NCI-H526 treated with DMSO at 0.1 percent for 48 hours (cell line): Measurements from ENCODE around the gene TPST2.
A peak's percentile ranks its signal among the peaks of the same experiment; 100 is the strongest.
"Not testable (repeated sequence)": the region's sequence is repeated elsewhere in the genome, so short reads cannot be mapped to it uniquely, and the experiment has no call there.

Experiments
- DNase-seq: peaks from one replicate; lab custom pipeline; 2025; lab: John Stamatoyannopoulos, UW

TPST2 gene

DNA sequence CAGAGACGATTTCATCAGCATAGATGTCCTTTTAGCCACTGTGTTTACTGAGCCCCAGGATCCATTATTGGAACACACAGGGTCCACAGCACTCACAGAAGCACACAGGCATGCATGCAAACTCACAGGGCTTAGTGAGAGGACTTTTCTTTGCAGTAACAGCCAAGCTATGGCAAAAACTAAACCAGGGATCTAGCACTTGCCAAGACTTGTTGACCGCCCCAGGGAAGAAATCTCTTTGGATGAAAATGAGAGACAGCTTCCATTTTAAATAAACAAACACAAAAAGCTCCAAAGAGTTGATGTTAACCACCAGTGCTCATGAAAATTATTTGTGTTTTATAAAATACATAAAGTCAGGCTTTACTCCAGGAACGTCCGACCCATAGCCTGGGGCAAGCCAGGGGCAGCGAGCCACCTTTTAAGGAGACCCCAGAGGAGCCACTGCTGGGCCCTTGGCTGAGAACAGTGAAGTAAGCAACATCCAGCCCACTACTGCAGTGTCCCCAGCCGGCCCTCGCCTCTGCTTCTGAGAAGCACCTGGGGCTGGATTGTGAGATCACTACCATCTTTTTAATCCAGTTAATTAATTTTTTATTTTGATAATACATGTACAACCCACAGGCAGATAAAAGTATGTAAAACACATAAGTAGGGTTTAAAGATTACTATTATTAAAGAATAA is 55.6 kb downstream of the TPST2 start:
- peak; percentile 70 for DNase-seq

DNA sequence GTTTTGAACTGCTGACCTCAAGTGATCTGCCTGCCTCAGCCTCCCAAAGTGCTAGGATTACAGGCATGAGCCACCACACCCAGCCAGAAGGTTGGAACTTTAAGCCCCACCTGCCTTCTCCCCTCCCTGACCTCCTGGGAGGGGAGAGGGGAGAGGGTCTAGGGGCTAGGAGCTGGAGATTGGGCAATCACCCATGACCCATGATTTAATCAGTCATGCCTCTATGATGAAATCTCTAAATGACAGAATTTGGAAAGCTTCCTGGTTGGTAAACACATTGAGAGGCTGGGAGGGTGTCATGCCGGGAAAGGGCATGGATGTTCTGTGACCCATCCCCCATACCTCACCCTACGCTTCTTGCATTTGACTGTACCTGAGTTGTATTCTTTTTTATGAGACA is 60.6 kb downstream of the TPST2 start:
- DNase-seq: no peak

DNA sequence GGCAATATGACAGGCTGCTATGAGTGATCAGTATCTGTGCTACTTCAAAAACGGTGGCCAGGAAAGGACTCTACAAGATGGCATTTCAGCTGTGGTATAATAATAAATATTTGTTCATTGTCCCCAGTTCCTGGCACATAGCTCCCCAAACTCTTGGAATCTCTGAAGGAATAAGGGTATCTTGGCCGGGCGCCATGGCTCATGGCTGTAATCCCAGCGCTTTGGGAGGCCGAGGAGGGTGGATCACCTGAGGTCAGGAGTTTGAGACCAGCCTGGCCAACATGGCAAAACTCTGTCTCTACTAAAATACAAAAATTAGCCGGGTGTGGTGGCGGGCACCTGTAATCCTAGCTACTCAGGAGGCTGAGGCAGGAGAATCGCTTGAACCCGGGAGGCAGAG is 61.4 kb downstream of the TPST2 start:
- DNase-seq: not testable (repeated sequence)

DNA sequence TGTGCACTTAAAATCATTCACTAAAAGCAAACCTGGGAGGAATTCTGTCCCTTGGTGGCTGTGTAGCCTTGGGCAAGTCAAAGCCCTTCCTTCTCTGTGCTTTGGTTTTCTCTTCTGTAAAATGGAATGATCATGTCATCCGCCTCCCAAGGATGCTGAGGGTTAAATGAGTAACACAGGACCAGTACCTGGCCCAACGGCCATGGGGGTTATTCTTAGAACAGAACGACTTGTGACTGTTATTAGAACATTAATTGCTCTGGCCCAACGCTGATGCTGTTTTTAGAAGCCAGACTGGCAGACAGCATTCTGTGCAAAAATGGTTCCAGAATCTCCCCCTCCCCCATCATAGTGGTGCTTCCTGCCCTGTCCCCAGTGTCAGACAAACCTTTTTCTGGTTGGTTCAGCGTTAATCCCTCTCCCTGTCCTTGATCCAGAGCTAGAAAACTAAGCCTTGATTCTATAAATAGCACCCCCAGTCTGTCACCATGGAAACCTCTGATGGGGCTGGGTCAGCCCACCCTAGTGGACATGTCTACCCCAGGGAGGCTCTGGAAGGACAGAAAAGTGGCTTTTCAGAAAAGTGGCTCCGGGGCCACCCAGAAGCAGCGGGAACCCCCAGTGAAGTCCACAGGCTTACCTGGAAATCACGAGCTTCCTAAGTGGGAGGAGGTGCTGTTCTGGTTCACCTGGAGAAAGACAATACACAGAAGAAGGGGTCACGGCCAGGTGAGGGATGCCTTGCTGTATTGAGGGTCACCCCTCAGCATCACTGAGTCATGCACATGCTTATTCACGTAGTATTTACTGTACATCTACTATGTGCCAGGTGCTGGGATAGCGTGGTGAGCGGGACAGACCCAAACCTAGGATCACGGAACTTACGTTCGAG is 62.1 kb downstream of the TPST2 start:
- DNase-seq: no peak

DNA sequence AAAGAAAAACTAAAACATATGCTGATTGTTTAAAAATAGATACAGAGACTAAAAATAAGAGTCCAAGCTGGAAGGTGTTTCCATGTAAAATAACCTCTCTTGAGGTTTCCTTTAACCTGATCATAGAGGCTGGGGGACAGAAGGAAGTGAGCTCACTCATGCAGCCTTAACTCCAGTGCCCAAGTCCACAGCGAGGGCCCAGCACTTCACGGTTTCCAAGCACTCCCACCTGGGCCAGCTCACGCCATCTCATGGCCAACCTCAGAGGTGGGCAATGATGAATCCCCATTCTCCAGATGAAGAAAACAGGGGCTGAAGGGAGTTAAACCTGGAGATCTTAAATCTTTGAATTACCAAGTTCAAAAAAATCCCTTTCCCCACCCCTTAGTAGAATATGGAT is 62.8 kb downstream of the TPST2 start:
- no peak for DNase-seq

DNA sequence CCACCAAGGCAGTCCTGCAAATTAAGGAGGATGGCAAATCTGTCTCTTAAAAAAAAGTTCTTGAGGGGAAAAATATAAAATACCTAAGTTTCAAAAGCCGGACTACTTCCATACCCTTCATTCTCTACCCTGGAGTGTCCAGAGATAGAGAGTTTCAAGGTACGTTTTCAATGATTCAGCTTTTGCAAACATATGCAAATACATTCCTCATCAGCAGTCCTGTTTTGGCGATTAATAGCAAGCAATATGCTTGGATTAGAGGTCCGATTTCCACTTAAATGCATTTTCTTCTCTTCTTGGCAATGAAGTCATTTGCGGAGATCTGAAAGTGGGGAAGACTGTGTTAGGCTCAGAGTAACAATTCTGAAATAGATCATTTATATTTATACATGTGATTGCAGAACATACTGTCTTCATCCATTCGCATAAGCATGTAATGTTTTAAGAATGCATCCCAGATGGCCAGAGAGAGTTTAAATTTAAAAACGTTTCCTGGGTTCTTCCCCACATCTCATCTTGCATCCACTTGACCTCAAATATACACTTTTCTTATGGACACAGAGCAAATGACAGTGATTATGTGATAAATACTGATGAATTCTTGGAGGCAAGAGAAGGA is 63.9 kb downstream of the TPST2 start:
- peak; percentile 1 for DNase-seq

DNA sequence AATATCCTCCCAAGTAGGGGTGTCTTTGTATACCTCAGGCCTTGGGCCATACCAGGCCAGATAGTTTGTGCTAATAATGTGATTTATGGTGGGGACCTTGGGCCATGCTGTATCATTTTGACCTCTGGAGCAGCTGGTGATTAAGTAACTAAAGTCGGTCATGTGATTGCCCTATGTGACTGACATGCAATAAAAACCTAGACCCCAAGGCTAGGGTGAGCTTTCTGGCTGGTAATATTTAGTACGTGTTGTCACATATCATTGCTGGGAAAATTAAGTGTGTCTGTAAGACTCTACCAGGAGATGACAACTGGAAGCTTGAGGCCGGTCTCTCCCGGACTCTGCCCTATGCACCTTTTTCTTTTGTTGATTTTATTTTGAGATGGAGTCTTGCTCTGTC is 65.1 kb downstream of the TPST2 start:
- no peak for DNase-seq

DNA sequence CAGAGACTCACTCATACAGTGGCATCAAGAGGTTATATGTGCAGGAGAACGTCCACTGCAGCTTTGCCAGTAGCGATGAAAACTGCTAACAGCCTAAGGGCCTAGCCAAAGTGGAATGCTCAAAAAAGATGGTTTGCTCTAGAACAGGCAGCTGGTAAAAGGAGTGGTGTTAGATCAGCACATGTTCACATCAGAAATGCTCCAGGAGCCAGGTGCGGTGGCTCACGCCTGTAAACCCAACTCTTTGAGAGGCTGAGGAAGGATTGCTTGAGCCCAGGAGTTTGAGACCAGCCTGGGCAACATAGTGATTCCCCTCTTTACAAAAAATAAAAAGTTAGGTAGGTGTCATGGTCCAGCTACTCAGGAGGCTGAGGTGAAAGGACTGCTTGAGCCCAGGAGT is 67.3 kb downstream of the TPST2 start:
- DNase-seq: no peak

DNA sequence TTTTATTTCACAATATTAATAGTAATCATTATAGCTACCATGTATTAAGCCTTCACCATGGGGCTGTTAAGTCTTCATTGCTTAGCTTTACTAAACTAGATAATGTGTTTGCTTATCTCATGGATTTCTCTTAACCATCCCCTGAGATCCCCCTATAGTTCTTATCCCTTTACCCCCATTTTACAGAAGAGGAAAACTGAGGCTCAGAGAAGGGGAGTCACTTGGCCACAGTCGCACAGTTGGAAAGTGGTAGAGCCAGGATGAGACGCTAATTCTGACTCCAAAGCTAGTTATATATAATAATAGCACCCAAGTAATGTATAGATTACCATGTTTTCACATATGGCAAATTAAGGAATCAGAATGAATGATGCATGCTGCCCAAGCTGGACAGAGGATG is 67.9 kb downstream of the TPST2 start:
- DNase-seq: no peak

DNA sequence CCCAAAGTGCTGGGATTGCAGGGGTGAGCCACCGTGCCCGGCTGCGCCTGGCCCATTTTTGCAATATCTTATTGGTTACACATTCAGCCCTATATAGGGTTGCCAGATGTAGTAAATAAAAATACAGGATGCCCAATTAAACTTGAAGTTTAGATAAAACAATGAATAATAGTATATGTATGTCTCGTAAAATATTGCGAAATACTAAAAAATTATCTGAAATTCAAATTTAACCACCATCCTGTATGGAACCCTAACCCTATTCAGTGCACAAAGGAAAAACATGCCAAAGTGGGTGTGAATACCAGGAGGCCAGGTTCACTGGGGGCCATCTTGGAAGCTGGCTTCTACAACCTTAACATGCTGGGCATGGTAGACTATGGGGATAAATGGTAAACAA is 72.5 kb downstream of the TPST2 start:
- DNase-seq: no peak

DNA sequence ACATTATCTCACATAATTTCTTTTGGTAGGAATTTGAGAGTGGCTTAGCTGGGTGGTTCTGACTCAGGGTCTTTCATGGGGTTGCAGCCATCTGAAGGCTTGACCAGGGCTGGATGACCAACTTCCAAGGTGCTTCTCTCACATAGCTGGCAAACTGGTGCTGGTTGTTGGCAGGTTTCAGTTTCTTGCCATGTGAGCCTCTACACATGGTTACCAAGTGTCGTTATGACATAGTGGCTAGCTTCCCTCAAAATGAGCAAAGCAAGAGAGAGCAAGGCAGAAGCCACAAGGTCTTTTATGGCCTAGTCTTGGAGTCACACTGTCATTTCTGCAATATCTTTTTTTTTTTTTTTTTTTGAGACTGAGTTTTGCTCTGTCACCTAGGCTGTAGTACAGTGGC is 73.4 kb downstream of the TPST2 start:
- DNase-seq: no peak

DNA sequence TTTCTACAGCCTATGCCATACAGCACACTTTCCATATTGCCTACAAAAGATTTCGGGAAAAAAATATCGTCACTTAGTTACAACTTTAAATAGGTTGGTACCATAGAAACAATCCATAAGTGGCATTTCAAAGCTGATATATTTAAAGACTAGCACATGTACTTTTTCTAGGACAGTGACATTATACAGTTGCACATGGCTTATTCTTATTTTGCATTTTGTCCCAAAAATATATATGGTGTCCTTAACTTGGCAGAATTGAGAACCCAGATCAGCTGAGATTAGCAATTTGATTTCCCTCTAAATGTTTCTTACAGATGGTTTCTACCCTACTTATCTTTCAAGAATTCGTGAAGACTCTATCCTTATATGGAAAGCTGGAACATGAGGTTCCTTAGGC is 74.0 kb downstream of the TPST2 start:
- DNase-seq: no peak

DNA sequence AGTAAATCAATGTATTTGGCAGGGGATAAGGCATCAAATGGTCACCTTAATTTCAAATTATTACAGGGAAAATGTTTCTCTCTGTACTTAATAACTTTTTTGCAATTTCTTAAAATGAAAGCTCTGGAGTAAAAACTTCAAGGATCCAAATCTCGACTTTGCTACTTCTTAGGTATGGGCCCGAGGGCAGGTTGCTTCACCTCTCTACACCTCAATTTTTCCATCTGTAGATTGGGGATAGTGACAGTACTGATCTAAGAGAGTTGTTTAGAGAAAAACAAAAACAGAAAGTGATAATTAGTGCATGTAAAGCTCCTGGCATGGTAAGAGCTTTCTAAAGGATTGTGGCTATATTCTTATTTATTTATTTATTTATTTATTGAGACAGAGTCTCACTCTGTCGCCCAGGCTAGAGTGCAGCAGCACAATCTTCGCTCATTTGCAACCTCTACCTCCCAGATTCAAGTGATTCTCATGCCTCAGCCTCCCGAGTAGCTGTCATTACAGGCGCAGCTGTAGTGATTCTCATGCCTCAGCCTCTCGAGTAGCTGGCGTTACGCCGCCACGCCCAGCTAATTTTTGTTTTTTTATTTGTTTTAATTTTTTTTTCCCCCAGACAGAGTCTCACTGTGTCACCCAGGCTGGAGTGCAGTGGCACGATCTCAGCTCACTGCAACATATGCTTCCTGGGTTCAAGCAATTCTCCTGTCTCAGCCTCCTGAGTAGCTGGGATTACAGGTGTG is 75.3 kb downstream of the TPST2 start:
- DNase-seq: no peak

DNA sequence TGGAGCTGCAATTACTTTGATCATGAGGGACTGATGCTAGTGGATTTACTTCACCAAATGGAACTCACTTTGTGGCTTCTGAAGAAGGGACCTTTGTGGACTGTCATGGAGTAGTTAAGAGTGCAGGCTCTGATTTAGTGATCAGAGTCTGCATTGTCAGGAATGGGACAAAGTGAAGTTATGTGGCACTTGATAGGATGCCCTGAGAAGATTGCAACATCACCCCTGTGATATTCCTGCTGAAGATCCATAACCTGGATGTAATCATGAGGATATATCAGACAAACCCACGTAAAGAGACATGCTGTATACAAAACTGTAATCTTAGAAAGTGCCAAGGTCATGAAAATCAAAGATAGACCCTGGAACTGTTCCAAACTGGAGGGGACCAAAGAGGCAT is 76.1 kb downstream of the TPST2 start:
- no peak for DNase-seq

DNA sequence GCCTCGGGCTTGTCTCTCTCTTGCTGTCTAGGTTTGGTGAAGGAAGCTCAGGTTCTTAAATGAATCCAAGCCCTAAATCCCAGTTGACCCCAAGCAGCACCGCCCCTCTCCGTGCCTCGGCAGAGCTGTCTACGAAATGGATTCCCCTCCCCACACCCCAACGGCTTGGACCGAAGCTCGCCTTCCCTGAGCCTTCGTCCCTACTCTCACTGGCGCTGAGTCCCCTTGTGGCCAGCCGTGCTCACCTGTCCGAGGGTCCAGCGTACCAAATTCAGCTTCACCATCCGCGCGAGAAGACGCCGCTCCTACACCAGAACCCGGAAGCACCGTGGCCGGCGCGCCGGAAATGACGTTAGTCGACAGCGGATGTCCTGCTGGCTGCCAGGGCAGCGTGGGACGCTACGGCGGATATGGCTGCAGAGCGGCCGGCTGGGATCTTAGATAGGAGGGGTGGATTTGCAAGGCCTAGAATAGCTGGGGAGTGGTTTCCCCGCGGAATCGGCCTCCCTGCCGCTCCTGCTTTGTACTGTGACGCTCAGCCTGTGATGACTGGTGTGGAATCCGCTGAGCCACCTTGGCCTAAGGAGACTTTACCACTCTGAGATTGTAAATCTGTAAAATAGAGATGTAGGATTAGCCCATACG is 77.7 kb downstream of the TPST2 start, which contains the start of gene TFIP11:
TFIP11 (minus strand) TSS at position 325 of the 645 bp plus-strand sequence. CDS start 2,201 bp downstream, outside the sequence.
- peak; percentile 39 for DNase-seq

DNA sequence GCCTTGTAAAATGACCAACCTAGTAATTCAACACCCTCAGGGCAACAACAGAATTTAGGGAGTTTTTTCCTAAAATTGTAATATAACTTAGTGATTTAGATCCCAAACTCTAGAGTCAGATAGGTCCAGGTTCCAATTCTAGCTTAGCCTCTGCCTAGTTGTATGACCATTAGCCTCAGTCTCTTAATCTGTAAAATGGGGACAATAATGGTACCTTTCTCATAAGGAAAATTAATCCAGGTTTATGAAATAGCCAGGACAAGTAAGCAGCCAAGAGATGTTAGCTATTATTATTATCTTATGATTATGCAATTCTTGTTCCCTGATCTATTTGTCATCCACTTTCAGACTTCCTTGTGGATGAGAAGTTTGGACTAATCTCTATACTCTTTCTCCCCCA is 81.8 kb downstream of the TPST2 start:
- no peak for DNase-seq

DNA sequence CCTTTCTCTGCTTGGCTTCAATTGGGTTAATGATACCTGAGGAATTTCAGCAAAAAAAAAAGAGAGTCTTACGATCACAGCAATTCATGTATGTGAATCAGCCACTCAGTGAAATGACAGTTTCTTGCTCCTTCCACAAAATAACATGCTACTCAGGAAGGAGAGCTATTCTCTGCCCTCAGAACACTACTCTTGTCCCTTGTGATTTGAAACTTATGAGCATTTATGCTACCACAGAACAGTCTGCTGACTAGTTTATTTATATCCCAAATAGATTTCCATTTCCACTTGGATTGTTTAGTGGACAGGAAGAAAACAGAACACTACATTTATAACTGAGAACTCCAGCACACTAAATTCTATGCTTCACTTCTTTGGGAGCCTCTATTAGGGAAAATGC is 86.2 kb downstream of the TPST2 start:
- DNase-seq: no peak

DNA sequence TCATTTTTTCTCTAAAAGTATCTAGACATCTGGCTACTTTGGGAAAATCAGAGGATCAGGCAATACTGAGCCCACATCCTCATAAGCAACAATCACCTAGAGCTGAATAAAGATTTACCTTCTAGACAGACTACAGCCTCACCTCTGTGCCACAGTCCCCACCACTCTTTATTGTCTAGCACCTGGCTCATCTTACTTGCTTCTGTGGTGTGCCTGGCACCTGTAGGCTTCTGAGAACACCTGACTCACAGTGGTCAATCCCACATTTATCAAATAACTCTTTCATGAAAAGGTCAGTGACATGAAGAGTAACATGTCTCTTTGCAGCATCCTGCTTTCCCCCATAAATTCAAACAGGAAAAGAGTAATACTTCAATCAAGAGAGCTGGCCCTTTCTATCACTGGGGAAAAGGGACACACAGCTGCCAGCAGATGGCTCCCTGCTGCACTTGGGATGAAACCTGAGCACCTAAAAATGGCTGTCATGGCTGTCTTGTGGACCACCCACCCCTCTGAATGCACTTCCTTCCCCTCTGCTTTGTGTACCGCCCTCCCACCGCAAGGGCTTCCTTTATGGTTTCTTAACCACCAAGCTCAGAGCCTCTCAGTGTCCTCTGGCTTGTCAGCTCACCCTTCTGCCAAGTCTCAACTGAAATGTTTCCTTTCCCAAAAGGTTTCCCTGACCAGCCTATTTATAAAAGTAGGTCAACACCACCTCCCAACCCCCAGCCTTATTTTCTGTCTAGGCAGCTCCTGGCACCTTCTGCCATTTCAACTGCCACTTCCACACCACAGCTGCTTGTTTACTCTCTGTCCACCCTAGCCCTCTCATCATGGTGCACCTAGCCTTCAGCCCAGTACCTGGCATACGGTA is 87.0 kb downstream of the TPST2 start:
- DNase-seq: no peak

DNA sequence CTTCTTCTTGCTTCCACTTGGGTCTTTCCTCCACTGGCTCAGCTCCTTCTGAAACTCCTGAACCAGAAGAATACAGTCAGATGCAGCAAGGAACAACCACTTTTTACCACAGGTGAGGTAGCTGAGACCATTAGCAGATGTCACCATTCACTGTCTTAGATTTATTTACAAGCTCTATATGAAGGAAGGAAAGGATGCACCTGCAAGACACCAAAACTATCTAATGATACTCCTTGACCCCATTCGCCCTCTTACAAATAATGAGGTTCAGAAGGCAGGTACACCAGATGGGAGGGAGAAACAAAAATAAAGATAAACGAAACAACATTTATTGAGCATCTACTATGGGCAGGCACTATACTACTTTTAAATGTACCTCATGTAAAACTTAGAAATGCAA is 87.9 kb downstream of the TPST2 start:
- DNase-seq: no peak

DNA sequence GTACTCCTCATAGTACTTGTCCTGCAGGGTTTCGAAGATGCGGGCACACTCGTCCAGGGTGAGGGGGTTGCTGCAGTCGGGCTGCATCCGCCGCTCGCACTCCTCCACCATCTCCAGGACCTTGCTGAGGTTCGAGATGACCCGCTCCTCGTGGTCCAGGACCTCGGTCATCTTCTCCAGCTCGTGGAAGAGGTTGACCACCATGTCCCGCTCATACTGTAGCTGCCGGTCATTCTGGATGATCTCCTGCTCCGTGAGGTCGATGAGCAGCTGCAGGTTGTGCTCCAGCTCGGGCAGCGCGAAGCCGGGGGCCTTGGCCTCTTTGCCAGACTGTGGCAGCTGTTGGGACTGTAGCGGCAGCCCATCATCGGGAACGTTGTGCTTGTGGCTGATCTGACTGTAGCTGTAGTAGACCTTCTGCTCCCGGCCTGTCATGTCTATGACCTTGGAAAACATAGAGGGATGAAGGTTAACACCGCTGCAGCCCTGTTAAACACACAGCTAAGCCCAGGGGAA is 90.7 kb downstream of the TPST2 start:
- no peak for DNase-seq

DNA sequence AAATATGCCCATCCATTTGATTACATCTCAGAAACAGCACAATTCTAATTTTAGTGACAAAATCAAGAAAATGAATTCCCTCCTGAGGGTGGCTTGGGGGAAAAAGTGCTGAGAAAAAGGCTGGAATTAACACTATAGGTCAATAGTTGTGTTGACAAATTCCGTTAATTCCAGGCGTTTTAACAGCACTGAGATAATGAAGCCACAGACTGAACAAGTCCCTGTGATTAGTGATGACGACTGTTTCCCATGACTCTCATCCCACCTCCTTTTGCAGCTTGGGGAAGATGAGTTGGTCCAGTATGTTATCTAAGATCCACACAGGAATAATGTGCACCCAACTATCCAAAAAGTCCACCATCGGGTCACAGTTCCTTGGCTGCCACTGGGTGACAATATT is 93.5 kb downstream of the TPST2 start:
- DNase-seq: no peak
